LNCAP (cell line): ENCODE results near the gene FBXL2.

Experiments
- CTCF ChIP-seq: fragments of 450-650 bp; IDR thresholded peaks from 2 replicates; pipeline ENCODE4 v1.5.1; 2017; ENCODE audit warnings: mild to moderate bottlenecking

The FBXL2 gene

GRCh38 chr3:33277193-33277882, at the start of gene FBXL2:
Gene FBXL2 (plus strand): TSS chr3:33277442. CDS start chr3:33277513, 71 bp downstream.
- TF ChIP-seq CTCF = no peak

DNA sequence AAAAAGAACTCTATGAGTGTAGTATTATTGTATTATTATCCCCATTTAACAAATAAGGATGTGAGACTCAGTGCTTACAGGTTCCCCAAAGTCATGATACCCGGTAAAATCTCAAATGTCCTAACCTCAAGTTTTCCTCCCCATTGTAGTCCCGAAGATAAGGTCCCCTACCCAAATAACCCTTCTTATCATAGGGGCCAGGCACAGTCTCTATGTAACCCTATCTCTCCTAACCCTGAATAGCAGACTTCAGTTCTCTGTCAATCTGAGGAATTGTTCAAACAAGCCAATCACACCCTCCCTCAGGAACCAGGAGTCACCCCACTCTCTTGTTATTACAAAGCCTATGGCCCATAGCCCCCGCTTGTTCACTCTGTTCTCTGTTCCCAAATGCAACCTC, 48.2 kb upstream of the FBXL2 start:
- TF ChIP-seq CTCF = no peak

DNA sequence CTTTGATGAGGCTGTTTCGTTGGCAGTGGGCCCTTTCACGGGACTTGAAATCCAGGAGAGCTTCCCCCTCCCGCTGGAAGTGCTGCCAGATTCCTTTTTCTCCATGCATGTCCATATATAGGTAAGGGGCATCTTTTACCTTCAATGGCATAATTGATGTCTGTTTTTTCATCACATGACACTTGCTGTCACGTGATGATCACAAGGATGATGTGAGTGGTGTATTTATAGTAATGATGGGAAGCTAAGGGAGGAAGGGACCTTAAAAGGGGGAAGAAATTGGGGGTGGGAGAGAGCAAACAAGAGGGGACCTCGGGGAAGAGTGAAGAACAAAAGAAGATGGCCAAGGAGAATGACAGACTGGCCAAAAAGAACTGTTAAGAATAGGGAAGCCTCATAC, 47.3 kb upstream of the FBXL2 start:
- no peak for TF ChIP-seq CTCF

GRCh38 chr3:33231756-33232465, 45.3 kb upstream of the FBXL2 start:
- no peak for TF ChIP-seq CTCF

GRCh38 chr3:33233884-33234283, 43.4 kb upstream of the FBXL2 start:
- TF ChIP-seq CTCF = no peak

GRCh38 chr3:33236005-33236404, 41.2 kb upstream of the FBXL2 start:
- no peak for TF ChIP-seq CTCF

- no peak for TF ChIP-seq CTCF
Measured at GRCh38 chr3:33237439-33237838, 39.8 kb upstream of the FBXL2 start.
